Mesenchymal stem cell (in vitro differentiated cells and primary cell): ENCODE measurements around the gene NTRK3.

Experiments
- DNase-seq: peaks from one replicate; pipeline ENCODE4 v3.0.0-alpha.2; 2013
- H2AFZ ChIP-seq: one replicate; pipeline ENCODE4 v1.6.1; 2013; ENCODE audit warnings: low read depth, mild to moderate bottlenecking, control low read depth, inconsistent platforms, low read length, moderate library complexity
- H2AK5ac ChIP-seq: 2 replicates; pipeline ENCODE4 v1.6.1; 2013; ENCODE audit warnings: low read length, moderate library complexity, mild to moderate bottlenecking, inconsistent platforms; ENCODE audit not compliant: severe bottlenecking
- H2BK120ac ChIP-seq: one replicate; pipeline ENCODE4 v1.6.1; 2013; ENCODE audit warnings: low read depth, mild to moderate bottlenecking, inconsistent platforms, low read length, moderate library complexity
- H2BK12ac ChIP-seq, 2 experiments: one replicate each; pipeline ENCODE4 v1.6.1; 2013; ENCODE audit warnings: inconsistent platforms in 2 of 2, low read length in 2 of 2, mild to moderate bottlenecking in 2 of 2, moderate library complexity in 2 of 2, control low read depth in 1 of 2
- H2BK15ac ChIP-seq: one replicate; pipeline ENCODE4 v1.6.1; 2013; ENCODE audit warnings: mild to moderate bottlenecking, low read depth, inconsistent platforms; ENCODE audit not compliant: poor library complexity, severe bottlenecking
- H2BK5ac ChIP-seq: 2 replicates; pipeline ENCODE4 v1.6.1; 2013; ENCODE audit warnings: low read depth, mild to moderate bottlenecking, low read length, control low read depth, inconsistent platforms; ENCODE audit not compliant: poor library complexity, severe bottlenecking
- H3K14ac ChIP-seq, 2 experiments: one replicate each; pipeline ENCODE4 v1.6.1; 2013; ENCODE audit warnings: inconsistent platforms in 2 of 2, low read length in 2 of 2, control low read depth in 1 of 2, mild to moderate bottlenecking in 1 of 2, moderate library complexity in 1 of 2
- H3K18ac ChIP-seq, 2 experiments: one replicate each; pipeline ENCODE4 v1.6.1; 2013; ENCODE audit warnings: inconsistent platforms in 2 of 2, low read length in 2 of 2, control low read depth in 1 of 2, low read depth in 1 of 2, mild to moderate bottlenecking in 1 of 2
- H3K23ac ChIP-seq, 2 experiments: one replicate each; pipeline ENCODE4 v1.6.1; 2013; ENCODE audit warnings: inconsistent platforms in 2 of 2, low read length in 2 of 2, mild to moderate bottlenecking in 2 of 2, moderate library complexity in 2 of 2, control low read depth in 1 of 2
- H3K27ac ChIP-seq: 2 replicates; pipeline ENCODE4 v1.5.1; 2013; ENCODE audit warnings: mild to moderate bottlenecking, moderate library complexity, low read length, control low read depth, inconsistent platforms; ENCODE audit not compliant: poor library complexity, severe bottlenecking
- H3K27me3 ChIP-seq, 2 experiments: 2 replicates each; pipeline versions ENCODE4 v1.6.1 to v1.7.0; 2013; ENCODE audit warnings: low read length in 2 of 2, mild to moderate bottlenecking in 2 of 2, moderate library complexity in 2 of 2, control low read depth in 1 of 2, inconsistent platforms in 1 of 2; ENCODE audit not compliant: control insufficient read depth in 1 of 2, insufficient read depth in 1 of 2
- H3K36me3 ChIP-seq, 2 experiments: 2 replicates each; pipeline versions ENCODE4 v1.6.1 to v1.7.0; 2013; ENCODE audit warnings: low read length in 2 of 2, control low read depth in 1 of 2, inconsistent platforms in 1 of 2, low read depth in 1 of 2, mild to moderate bottlenecking in 1 of 2; ENCODE audit not compliant: insufficient read depth in 2 of 2, control insufficient read depth in 1 of 2
- H3K4ac ChIP-seq, 2 experiments: one replicate each; pipeline ENCODE4 v1.6.1; 2013; ENCODE audit warnings: inconsistent platforms in 2 of 2, low read length in 2 of 2, mild to moderate bottlenecking in 2 of 2, moderate library complexity in 2 of 2, control low read depth in 1 of 2, low read depth in 1 of 2
- H3K4me1 ChIP-seq: 2 replicates; pipeline ENCODE4 v1.6.1; 2013; ENCODE audit warnings: low read depth, low read length, control low read depth; ENCODE audit not compliant: control insufficient read depth, insufficient read depth
- H3K4me2 ChIP-seq: 2 replicates; pipeline ENCODE4 v1.6.1; 2013; ENCODE audit warnings: low read length, mild to moderate bottlenecking, inconsistent platforms; ENCODE audit not compliant: poor library complexity, severe bottlenecking
- H3K4me3 ChIP-seq, 2 experiments: 2 replicates each; pipeline versions ENCODE4 v1.5.1 to v1.7.0; 2013; ENCODE audit warnings: low read length in 2 of 2, mild to moderate bottlenecking in 2 of 2, control low read depth in 1 of 2, low read depth in 1 of 2; ENCODE audit not compliant: insufficient read depth in 1 of 2
- H3K79me1 ChIP-seq: replicated peaks from 2 replicates; pipeline ENCODE4 v1.6.1; 2013; ENCODE audit warnings: mild to moderate bottlenecking, control low read depth, low read length, inconsistent platforms; ENCODE audit not compliant: poor library complexity, severe bottlenecking
- H3K9ac ChIP-seq: 2 replicates; pipeline ENCODE4 v1.7.0; 2013; ENCODE audit warnings: mild to moderate bottlenecking, low read length, moderate library complexity
- H3K9me3 ChIP-seq: 2 replicates; pipeline ENCODE4 v1.7.0; 2013; ENCODE audit warnings: mild to moderate bottlenecking, low read length; ENCODE audit not compliant: control insufficient read depth
- H4K8ac ChIP-seq: one replicate; pipeline ENCODE4 v1.6.1; 2013; ENCODE audit warnings: inconsistent platforms, mild to moderate bottlenecking, low read length, moderate library complexity
- H4K91ac ChIP-seq: one replicate; pipeline ENCODE4 v1.6.1; 2013; ENCODE audit warnings: mild to moderate bottlenecking, low read length, inconsistent platforms
- WGBS: methylation state at CpG from one replicate; pipeline ENCODE4 v1.1.7; 2013; ENCODE audit warnings: mixed read lengths; 5-methylcytosine and 5-hydroxymethylcytosine counted together

Gene NTRK3

DNA sequence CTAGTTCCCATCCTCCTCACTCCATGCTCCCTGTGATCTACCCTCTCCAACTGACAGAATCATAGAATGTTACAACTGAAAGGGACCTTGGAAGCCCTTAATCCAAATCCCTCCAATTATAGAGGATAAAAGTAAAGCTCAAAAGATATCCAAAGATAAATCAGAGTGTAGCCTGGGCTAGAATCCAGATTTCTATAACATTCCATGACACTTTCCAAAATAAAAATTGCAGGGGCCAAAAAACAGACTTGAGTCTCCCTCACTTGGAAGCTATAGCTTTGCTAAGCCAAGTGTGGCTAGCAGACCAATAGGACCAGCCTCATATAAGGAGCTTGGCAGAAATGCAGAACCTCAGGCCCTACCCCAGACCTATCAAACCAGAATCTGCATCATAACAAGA is 148.1 kb downstream of the NTRK3 start:
- H3K27me3 ChIP-seq: peaks cover 0 to 37% of the 10 kb centered on the region in 2 experiments
- no peak overlapping the region for H2BK120ac ChIP-seq
- no peak overlapping the region for H2BK15ac ChIP-seq
- no peak overlapping the region for H2BK5ac ChIP-seq
- H3K23ac ChIP-seq: no peak overlapping the region
- no peak for DNase-seq
- no peak overlapping the region for H3K9ac ChIP-seq
- H3K4me1 ChIP-seq: no peaks in the 10 kb centered on the region
- H3K4me3 ChIP-seq: no peak overlapping the region
- no peaks in the 10 kb centered on the region for H3K9me3 ChIP-seq
- no peak overlapping the region for H2AFZ ChIP-seq
- H3K79me1 ChIP-seq: no peaks in the 10 kb centered on the region
- no peak overlapping the region for H3K27ac ChIP-seq
- no peak overlapping the region for H4K91ac ChIP-seq
- H3K4ac ChIP-seq: no peak overlapping the region
- no peak overlapping the region for H2AK5ac ChIP-seq
- no peak overlapping the region for H3K18ac ChIP-seq
- no peak overlapping the region for H3K14ac ChIP-seq
- no peak overlapping the region for H2BK12ac ChIP-seq
- H4K8ac ChIP-seq: no peak overlapping the region
- H3K4me2 ChIP-seq: no peak overlapping the region
- H3K36me3 ChIP-seq: no peaks in the 10 kb centered on the region

DNA sequence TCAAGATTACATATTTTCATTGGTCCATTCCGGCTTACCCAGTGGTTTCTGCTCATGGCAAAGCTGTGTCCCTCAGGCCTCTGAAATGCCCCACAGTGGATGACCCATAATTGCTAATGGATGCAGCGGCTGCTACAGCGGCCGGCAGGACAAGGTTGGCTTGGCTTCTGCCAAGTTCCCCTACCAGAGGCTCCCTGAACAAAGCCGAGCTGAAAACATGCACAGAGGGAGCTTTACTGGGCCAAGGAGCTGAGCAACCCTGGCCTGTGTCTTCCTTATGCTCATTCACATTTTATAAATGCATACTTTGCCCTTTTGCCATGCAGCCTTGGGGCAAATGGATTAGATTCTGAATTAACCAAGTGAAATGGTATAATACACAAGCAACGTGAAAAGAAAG is 150.5 kb downstream of the NTRK3 start:
- Histone ChIP-seq H3K36me3 (no peaks in the 10 kb centered on the region), H2AK5ac (no peak overlapping the region), H3K9ac (no peak overlapping the region), H3K9me3 (no peaks in the 10 kb centered on the region), H3K4me3 (no peak overlapping the region), H2BK15ac (no peak overlapping the region), H2BK120ac (no peak overlapping the region), H4K91ac (no peak overlapping the region), H2AFZ (no peak overlapping the region), H4K8ac (no peak overlapping the region), H3K23ac (no peak overlapping the region), H3K27ac (no peak overlapping the region), H2BK5ac (no peak overlapping the region), H3K4me2 (no peak overlapping the region), H3K4me1 (no peaks in the 10 kb centered on the region), H3K27me3 (peaks cover 0 to 32% of the 10 kb centered on the region in 2 experiments), H3K79me1 (no peaks in the 10 kb centered on the region), H3K18ac (no peak overlapping the region), H3K4ac (no peak overlapping the region), H2BK12ac (no peak overlapping the region), H3K14ac (no peak overlapping the region)
- WGBS: 74% methylated on average over 6 of the region's 6 CpGs
- DNase-seq: no peak

DNA sequence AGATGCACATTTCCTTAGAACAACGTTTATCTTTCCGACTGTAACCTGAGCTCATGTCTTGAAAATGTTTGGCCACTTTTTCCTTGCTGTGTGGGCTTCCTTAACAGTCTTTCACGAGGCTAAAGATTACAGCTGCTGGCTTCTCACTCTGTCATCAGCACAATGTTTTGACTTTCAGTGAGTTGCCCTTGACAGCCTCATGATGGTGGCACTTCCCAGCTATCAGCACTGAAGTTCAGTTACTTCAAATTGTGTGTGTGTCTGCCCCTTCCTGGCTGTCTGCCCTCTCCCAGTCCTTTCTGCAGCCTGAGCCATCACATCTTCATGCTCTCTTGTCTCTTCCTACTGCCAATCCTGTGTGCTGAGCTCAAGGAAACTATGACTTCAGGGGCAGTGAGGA is 152.2 kb downstream of the NTRK3 start:
- no peak overlapping the region for H2BK12ac ChIP-seq
- no peak overlapping the region for H2AFZ ChIP-seq
- no peak overlapping the region for H3K18ac ChIP-seq
- H3K79me1 ChIP-seq: no peaks in the 10 kb centered on the region
- WGBS: 63% methylated on average over 3 of the region's 3 CpGs
- no peak overlapping the region for H2BK15ac ChIP-seq
- no peak overlapping the region for H4K8ac ChIP-seq
- H3K4me3 ChIP-seq: no peak overlapping the region
- no peak overlapping the region for H3K14ac ChIP-seq
- H2AK5ac ChIP-seq: no peak overlapping the region
- no peak overlapping the region for H3K4ac ChIP-seq
- no peak overlapping the region for H2BK5ac ChIP-seq
- H3K27me3 ChIP-seq: peaks cover 0 to 29% of the 10 kb centered on the region in 2 experiments
- no peak overlapping the region for H2BK120ac ChIP-seq
- H3K9ac ChIP-seq: no peak overlapping the region
- no peaks in the 10 kb centered on the region for H3K9me3 ChIP-seq
- no peaks in the 10 kb centered on the region for H3K4me1 ChIP-seq
- H3K27ac ChIP-seq: no peak overlapping the region
- no peak overlapping the region for H4K91ac ChIP-seq
- DNase-seq: no peak
- H3K23ac ChIP-seq: no peak overlapping the region
- no peak overlapping the region for H3K4me2 ChIP-seq
- no peaks in the 10 kb centered on the region for H3K36me3 ChIP-seq

DNA sequence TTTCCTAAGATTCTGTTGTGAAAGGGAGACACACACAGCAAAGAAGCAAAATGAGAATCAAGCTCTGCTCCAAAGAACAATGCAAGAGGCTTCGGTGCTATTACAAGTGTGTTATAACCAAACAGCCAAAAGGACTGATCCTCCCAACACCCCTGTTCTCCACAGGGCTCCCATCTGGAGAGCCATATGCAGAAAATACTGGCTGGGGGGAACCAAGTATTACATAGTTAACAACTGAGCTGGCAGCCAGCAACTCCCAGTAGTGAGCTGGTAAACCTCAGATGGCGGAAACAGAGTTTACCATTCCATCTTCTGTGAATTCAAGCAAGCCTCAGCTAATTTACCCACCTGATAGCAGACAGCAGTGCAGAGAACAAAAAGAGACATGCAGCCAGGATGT is 156.4 kb downstream of the NTRK3 start:
- H3K27ac ChIP-seq: no peak overlapping the region
- H3K18ac ChIP-seq: no peak overlapping the region
- H3K79me1 ChIP-seq: no peaks in the 10 kb centered on the region
- H3K9ac ChIP-seq: no peak overlapping the region
- no peak for DNase-seq
- H3K9me3 ChIP-seq: no peaks in the 10 kb centered on the region
- no peak overlapping the region for H2BK5ac ChIP-seq
- no peak overlapping the region for H2BK15ac ChIP-seq
- H2AFZ ChIP-seq: no peak overlapping the region
- no peak overlapping the region for H4K8ac ChIP-seq
- peaks cover 0 to 43% of the 10 kb centered on the region in 2 experiments for H3K27me3 ChIP-seq
- H4K91ac ChIP-seq: no peak overlapping the region
- no peak overlapping the region for H3K4me2 ChIP-seq
- no peaks in the 10 kb centered on the region for H3K36me3 ChIP-seq
- no peak overlapping the region for H3K14ac ChIP-seq
- H3K4me3 ChIP-seq: no peak overlapping the region
- 86% methylated on average over 2 of the region's 2 CpGs for WGBS
- no peak overlapping the region for H2BK12ac ChIP-seq
- no peak overlapping the region for H3K23ac ChIP-seq
- H3K4me1 ChIP-seq: no peaks in the 10 kb centered on the region
- no peak overlapping the region for H2AK5ac ChIP-seq
- no peak overlapping the region for H3K4ac ChIP-seq
- no peak overlapping the region for H2BK120ac ChIP-seq
